ENCODE results near the gene OSBP2.

DNA sequence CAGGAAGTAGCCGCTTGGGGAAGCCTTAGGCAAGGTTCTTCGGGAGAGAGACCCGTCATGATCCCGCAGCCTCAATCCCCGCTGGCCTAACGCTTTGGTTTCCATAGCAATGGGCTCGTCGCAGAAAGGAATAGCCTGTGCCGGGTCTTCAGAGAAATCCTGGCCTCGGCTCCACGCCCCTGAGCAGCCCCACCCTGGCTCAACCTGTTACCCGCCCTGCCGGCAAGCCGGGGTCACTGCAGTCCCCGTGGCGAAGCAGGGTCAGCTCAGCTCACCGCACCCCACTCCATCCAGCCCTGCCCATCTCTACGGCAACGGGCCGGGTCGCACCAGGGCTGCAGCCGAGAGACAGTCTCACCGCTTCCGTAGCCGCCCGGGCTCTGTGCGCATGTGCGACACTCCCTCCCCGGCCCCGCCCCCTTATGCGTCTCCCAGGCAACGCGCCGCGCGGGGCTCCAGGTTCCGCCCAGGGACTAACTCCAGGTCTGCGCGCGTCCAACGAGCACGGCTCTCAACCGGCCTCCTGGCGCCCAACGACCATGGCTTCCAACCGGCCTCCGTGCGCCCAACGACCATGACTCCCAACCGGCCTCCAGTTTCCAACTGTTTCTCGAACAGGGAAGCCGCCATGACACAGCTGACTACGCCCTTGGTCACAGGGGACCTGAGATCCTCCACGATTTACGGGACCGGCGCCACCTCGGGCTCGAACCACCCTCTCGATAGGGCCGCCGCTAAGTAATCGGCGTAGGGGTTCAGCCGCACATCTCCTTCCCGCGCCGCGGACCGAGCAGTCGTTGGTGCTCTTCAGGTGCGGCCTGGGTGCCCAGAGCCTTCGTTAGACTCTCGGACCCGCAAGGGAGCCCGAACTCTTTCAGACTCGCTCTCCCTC lies 26.9 kb upstream of the OSBP2 start, which contains the start of gene DUSP18:
- TF ChIP-seq, protein P1, sequence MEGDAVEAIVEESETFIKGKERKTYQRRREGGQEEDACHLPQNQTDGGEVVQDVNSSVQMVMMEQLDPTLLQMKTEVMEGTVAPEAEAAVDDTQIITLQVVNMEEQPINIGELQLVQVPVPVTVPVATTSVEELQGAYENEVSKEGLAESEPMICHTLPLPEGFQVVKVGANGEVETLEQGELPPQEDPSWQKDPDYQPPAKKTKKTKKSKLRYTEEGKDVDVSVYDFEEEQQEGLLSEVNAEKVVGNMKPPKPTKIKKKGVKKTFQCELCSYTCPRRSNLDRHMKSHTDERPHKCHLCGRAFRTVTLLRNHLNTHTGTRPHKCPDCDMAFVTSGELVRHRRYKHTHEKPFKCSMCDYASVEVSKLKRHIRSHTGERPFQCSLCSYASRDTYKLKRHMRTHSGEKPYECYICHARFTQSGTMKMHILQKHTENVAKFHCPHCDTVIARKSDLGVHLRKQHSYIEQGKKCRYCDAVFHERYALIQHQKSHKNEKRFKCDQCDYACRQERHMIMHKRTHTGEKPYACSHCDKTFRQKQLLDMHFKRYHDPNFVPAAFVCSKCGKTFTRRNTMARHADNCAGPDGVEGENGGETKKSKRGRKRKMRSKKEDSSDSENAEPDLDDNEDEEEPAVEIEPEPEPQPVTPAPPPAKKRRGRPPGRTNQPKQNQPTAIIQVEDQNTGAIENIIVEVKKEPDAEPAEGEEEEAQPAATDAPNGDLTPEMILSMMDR (IDR thresholded peaks at IDR 0.05): no peak
- TF ChIP-seq POLR2A (IDR thresholded peaks at IDR 0.05; ENCODE audit: low read length) (peak; percentile 63), RNF2 (IDR thresholded peaks at IDR 0.05; ENCODE audit: borderline replicate concordance, low read depth) (no peak), BHLHE40 (IDR thresholded peaks at IDR 0.05; ENCODE audit: low read depth, low read length) (no peak), POLR2AphosphoS2 (conservative IDR thresholded peaks at IDR 0.05; ENCODE audit: low read length) (no peak), JUN (IDR thresholded peaks at IDR 0.05) (peak in 1 of 2 experiments; percentile 60; a peak in 2 of 5 replicates), REST (IDR thresholded peaks at IDR 0.05) (no peak), SMC3 (IDR thresholded peaks at IDR 0.05) (no peak), TP53 (CRISPR knock-in tag; IDR thresholded peaks at IDR 0.05) (0 out of 2 replicates have a peak, but pooled peaks have one; percentile 35), USF2 (IDR thresholded peaks at IDR 0.05) (no peak), MAX (IDR thresholded peaks at IDR 0.05) (peak; percentile 64), SREBF2 (IDR thresholded peaks at IDR 0.05) (no peak)

Data from A549 (cell line).